Activated T-cell treated with anti-CD3 and anti-CD28 coated beads, Interleukin-2, amount 50 U/mL, for 4 hours (primary cell): ENCODE measurements around the gene APOC1. TPM values are rescaled to one million over a fixed set of nuclear protein-coding genes. Genes with fewer than 3 reads are reported as not detected.

Experiments
- ATAC-seq, 2 donors: fragments of 200-7000 bp; cut with Tn5 transposase; one replicate each; pipeline ENCODE4 v1.10.0; 2021
- DNase-seq: peaks from one replicate; pipeline ENCODE4 v3.0.0-alpha.2; 2020
- H3K27me3 Mint-ChIP-seq: one replicate; pipeline ENCODE4 v1.8.0; 2021; ENCODE audit warnings: low read depth, mixed read lengths
- H3K36me3 Mint-ChIP-seq: one replicate; pipeline ENCODE4 v1.8.0; 2022; ENCODE audit warnings: mixed read lengths; ENCODE audit not compliant: insufficient read depth
- H3K4me1 Mint-ChIP-seq: one replicate; pipeline ENCODE4 v1.8.0; 2021; ENCODE audit warnings: low read depth, mixed read lengths
- H3K4me3 Mint-ChIP-seq: one replicate; pipeline ENCODE4 v1.8.0; 2021; ENCODE audit warnings: mild to moderate bottlenecking, moderate library complexity, mixed read lengths
- H3K9me3 Mint-ChIP-seq: one replicate; pipeline ENCODE4 v1.8.0; 2021; ENCODE audit warnings: mixed read lengths
- total RNA-seq, 3 donors: library from RNA; stranded (reverse); gene quantifications; one replicate each; pipeline ENCODE4 v1.2.1, GENCODE V29; 2021

Gene APOC1
- total RNA-seq, 3 donors from 2014 or later, result 1.3 to 4.8 (median 4.2) TPM

DNA sequence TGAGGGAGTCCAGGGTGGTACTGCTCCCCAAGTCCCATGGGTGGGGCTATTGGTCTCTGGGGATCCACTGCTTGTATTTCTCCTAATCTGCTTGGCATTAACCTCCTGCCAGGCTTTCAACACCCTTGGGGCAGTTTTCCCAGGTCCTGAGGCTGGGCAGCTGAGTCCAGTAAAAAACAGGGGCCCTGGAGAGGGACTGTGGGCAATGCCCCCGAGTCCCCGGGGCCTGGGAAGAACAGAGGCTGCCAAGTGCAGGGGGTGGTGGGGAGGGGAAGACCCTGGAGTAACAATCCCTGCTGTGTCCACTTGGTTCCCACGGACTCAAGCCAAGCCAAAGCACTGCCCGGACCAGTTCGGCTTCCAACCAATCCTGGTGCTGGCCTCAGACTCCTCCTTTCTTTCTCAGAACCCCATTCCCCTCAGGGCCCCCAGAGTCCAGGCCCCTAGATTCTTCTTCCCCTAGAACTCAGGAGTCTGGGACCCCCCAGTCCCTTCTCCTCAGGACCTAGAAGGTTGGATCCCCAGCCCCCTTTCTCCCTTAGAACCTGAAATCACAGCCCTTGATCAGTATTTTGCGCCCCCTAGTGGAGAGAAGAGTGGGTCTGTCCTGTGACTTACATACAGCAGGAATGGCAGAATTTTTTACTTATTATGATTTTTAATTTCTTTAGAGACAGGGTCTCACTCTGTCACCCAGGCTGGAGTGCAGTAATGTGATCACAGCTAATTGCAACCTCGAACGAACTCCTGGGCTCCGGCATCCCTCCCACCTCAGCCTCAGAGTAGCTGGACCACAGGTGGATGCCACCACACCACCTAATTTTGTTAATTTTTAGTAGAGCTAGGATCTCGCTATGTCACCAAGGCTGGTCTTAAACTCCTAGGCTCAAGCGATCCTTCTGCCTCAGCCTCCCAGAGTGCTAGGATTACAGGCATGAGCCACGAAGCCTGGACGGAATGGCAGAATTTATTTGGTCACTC is 37.1 kb downstream of the APOC1 start:
- Mint-ChIP-seq H3K36me3 (peaks cover 3% of the 10 kb centered on the region), H3K27me3 (no peaks in the 10 kb centered on the region), H3K4me3 (no peak overlapping the region), H3K9me3 (no peaks in the 10 kb centered on the region), H3K4me1 (peaks cover 17% of the 10 kb centered on the region)
- DNase-seq (peak; percentile 52), ATAC-seq (no peak)

DNA sequence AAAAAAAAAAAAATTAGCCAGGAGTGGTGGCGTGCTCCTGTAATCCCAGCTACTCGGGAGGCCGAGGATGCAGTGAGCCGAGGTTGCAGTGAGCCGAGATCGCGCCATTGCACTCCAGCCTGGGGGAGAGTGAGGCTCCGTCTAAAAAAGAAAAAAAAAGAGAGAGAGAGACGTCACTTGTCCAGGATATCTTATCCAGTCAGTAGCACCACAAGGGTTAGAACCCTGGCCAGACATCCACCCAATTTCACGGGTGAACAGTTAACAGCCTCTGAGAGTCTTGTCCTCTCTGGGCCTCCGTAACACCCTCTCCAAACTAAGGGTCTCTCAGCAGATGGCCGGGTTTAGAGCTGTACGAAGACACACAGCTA is 39.9 kb downstream of the APOC1 start:
- Mint-ChIP-seq H3K4me1 (peaks cover 40% of the 10 kb centered on the region), H3K27me3 (no peaks in the 10 kb centered on the region), H3K9me3 (no peaks in the 10 kb centered on the region), H3K4me3 (peak overlapping the region; percentile 97), H3K36me3 (peaks cover 3% of the 10 kb centered on the region)
- DNase-seq (no peak), ATAC-seq (no peak)

DNA sequence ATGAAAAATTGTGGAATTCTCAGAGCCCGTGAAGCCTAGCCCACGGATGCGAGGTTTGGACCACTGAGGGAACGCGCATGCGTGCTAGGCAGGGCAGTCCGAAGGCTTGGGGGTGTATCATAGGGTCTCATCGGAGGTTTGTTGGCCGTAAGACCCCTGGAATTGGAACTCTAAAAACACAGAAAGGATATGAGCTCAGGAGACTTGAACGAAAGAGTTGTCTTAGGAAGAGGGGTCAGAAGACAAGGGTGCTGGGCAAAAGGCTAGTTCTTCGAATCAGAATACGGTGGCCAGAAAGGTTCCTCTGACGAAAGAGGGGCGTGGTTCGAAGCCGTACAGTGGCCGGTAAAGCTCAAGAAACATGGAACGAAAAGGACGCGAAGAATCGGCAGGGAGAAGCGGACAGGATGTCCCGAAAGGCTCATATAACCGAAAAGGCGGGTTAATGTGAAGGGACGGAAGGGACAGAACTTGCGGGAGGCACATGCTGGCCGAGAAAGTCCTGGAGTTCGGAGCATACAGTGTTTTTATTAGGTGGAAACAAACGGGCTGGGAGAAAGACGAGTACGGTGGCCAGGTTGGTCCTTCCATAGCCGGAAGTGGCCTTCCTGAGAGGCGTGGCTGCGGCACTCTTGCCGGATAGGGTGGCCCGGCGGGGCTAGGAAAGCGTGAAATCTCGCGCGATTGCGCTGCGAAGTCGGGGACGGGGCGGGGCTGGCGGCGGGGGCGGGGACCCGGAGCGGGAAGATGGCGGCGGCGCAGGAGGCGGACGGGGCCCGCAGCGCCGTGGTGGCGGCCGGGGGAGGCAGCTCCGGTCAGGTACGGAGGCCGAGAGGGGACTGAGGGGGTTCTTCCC is 40.5 kb downstream of the APOC1 start, which contains the start of gene CLPTM1:
Gene CLPTM1 (plus strand): TSS at position 732 of the 856 bp plus-strand sequence. CDS start 16 bp downstream, at position 748.
- peaks cover 5% of the 10 kb centered on the region for H3K36me3 Mint-ChIP-seq
- H3K27me3 Mint-ChIP-seq, result no peaks in the 10 kb centered on the region
- H3K4me1 Mint-ChIP-seq, result peaks cover 46% of the 10 kb centered on the region
- peak within 1 kb of the TSS; percentile 97 for H3K4me3 Mint-ChIP-seq
- peak; percentile 93 to 94 for ATAC-seq
- H3K9me3 Mint-ChIP-seq, result no peaks in the 10 kb centered on the region
- peak; percentile 96 for DNase-seq

DNA sequence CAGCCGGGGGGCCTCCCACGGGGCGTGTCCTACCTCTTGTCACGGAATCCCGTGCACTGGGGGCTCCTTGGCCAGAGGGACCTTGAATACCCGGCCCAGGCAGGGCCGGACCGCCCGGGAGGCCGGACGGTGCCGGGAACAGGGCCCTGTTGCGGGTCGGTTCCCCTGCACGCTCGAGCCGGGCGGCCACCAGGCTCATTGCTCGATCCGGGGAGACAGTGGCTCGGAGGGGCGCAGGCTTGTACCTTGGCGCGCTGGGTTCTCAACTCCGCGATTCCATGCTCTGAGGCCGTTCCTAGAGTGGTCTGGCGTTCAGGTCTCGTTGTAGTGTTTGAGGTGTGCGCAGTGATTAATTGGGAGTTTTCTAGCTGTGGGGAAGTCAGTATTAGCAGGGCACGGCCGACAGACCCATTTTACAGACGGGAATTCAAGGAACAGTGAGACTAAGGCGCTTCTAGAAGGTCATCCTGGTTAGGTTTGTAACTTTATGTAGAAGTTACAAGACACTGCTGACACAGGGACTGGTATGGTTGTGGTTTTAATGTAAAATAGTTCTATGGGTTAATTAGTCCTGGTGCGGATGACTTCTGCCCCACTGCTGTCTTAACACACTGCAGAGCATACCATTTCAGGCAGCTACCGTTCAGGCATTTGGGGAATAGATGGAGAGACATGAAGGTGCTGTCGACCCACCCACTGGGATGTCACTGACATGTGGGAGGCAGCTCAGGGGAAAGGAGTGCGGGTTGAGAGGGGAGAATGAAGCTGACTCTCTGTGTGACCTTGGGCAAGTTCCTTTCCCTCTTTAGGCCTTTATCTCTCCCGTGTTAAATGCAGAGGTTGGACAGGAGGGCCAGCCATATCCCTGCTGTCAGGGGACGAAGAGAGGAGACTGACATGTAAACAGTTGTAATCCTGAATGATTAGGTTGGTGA is 41.4 kb downstream of the APOC1 start:
- peak overlapping the region; percentile 97 for H3K4me3 Mint-ChIP-seq
- H3K27me3 Mint-ChIP-seq, result no peaks in the 10 kb centered on the region
- no peaks in the 10 kb centered on the region for H3K9me3 Mint-ChIP-seq
- peaks cover 6% of the 10 kb centered on the region for H3K36me3 Mint-ChIP-seq
- peaks cover 54% of the 10 kb centered on the region for H3K4me1 Mint-ChIP-seq
- ATAC-seq (peak; percentile 25 to 39), DNase-seq (no peak)

DNA sequence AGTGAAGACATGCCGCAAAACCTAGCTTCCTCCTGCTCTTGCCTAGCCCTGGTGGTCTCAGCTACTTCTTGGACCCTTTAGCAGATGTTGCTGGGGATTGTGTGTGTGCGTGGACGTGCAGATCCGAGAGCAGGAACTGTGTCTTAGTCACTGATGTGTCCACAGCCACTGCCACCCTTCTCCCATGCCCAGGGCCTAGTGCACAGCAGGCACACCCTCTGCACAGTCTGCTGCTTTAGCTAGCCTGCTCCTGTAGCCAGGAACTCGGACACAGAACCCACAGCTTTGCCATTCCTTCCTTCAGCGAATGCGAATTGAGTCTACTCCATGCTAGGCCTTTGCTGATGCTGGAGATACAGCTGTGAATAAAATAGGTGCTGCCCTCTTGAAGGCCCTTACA is 43.1 kb downstream of the APOC1 start:
- Mint-ChIP-seq H3K9me3 (no peaks in the 10 kb centered on the region), H3K4me1 (peaks cover 57% of the 10 kb centered on the region), H3K27me3 (no peaks in the 10 kb centered on the region), H3K4me3 (peak overlapping the region; percentile 97), H3K36me3 (peaks cover 13% of the 10 kb centered on the region)
- DNase-seq (no peak), ATAC-seq (no peak)

DNA sequence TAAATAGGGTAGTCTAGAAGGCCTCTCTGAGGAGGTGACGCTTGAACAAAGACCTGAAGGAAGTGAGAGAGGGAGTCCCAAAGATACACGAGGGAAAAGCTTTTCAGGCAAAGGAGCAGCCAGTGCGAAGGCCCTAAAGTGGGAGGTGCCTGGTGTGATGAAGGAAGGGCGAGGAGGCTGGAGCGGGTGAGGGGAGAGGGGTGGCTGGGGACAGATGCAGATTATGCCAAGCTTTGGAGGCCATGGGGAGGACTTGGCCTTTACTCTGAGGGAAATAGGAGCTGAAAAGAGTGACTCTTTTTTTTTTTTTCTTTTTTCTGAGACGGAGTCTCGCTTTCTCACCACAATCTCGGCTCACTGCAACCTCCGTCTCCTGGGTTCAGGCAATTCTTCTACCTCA is 43.7 kb downstream of the APOC1 start:
- H3K4me3 Mint-ChIP-seq, result no peak overlapping the region
- peaks cover 13% of the 10 kb centered on the region for H3K36me3 Mint-ChIP-seq
- ATAC-seq, result no peak
- H3K9me3 Mint-ChIP-seq, result no peaks in the 10 kb centered on the region
- no peak for DNase-seq
- no peaks in the 10 kb centered on the region for H3K27me3 Mint-ChIP-seq
- peaks cover 57% of the 10 kb centered on the region for H3K4me1 Mint-ChIP-seq

DNA sequence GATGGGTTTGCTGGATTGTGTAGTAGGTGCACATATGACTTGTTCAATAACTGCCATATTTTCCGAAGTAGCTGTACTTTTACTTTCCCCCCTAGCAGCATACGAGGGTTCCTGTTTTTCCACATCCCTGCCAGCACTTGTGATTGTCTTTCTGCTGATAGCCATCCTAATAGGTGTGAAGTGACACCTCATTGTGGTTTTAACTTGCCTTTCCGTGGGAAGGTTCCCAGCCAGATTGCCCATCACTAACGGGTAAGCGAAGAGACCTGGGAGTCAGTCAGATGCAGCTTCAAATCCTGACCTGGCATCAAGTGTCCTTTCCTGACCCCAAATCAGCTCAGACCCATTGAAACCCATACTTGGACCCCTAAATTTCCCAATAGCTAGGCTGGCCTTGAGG is 45.3 kb downstream of the APOC1 start:
- Mint-ChIP-seq H3K27me3 (no peaks in the 10 kb centered on the region), H3K4me3 (no peak overlapping the region), H3K36me3 (peaks cover 16% of the 10 kb centered on the region), H3K9me3 (no peaks in the 10 kb centered on the region), H3K4me1 (peaks cover 51% of the 10 kb centered on the region)
- ATAC-seq (no peak), DNase-seq (no peak)

DNA sequence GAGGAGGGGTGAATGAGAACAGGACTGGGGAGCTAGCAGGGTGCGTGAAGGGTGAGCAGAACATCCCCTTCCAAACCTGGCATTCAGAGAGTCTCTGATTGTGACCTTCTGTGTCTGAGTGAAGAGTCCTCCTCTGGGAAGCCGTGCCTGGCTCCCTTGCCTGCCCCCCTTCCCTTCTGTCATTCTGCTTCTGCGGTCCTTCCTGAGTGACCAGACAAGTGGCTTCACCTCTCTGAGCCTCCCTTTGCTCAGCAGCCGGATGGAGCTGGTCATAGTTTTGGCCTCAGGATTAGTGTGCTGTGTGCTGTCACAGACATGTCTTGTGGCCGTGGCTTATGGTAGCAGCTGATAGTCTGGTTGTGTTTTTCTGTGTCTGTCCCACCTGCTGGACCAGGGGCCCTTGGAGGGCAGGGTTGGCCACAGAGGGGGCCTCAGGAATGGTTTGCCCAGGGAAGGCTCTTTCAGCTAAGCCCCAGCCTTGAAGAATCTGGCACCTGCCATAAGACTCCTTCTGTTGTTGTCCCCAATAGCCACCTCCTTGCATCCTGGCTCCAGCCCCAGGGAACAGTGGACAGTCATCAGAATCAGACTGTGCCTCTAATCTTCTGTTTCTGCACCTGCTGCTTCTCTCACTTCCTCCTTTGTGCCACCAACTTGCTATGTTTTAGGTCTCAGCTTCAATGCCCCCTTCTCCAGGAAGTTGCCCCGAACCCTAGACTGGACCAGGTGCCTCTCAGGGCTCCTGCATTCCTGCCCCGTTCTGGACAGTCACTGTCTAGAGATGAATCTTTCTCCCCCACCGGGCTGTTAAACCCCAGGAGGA is 46.7 kb downstream of the APOC1 start:
- Mint-ChIP-seq H3K4me3 (no peak overlapping the region), H3K4me1 (peaks cover 45% of the 10 kb centered on the region), H3K9me3 (no peaks in the 10 kb centered on the region), H3K27me3 (no peaks in the 10 kb centered on the region), H3K36me3 (peaks cover 14% of the 10 kb centered on the region)
- no peak for ATAC-seq
- DNase-seq, result no peak

DNA sequence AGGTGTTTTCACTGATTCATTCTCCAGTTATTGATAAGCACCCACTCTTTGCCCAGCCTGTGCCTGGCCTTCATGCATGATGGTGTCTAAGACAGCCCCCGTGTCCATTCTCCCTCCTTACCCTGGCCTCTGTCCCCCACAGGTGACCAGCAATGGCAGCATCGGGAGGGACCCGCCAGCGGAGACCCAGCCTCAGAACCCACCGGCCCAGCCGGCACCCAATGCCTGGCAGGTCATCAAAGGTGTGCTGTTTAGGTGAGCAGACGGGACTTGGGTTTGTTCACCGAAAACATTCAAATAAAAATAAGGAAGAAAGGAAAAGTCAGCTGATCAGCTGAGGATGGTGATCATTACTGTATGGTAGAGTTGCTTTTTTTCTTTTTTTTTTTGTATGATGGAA is 47.4 kb downstream of the APOC1 start:
- Mint-ChIP-seq H3K27me3 (no peaks in the 10 kb centered on the region), H3K4me1 (peaks cover 38% of the 10 kb centered on the region), H3K4me3 (no peak overlapping the region), H3K9me3 (no peaks in the 10 kb centered on the region), H3K36me3 (peaks cover 14% of the 10 kb centered on the region)
- DNase-seq (no peak), ATAC-seq (no peak)

DNA sequence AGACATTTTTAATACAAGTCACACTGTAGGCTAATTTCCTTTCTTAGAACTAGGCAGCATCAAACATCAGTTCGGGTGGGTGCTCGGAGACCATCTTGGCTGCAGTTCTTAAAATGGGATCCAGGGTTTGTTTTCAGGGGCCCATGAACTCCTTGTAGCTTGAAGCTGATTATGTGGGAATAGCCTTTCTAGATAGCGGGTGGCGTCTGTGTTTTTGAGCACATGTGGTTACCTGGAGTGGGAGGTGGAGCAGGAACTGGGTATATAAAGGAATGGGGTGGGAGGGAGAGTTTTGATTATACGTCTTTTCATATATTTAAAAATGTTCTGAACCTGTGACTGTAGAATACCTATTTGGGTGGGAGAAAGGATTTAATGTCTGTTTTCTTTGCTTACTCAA is 53.7 kb downstream of the APOC1 start:
- Mint-ChIP-seq H3K4me1 (no peaks in the 10 kb centered on the region), H3K9me3 (no peaks in the 10 kb centered on the region), H3K36me3 (peaks cover 14% of the 10 kb centered on the region), H3K4me3 (no peak overlapping the region), H3K27me3 (no peaks in the 10 kb centered on the region)
- no peak for DNase-seq
- ATAC-seq, result no peak

DNA sequence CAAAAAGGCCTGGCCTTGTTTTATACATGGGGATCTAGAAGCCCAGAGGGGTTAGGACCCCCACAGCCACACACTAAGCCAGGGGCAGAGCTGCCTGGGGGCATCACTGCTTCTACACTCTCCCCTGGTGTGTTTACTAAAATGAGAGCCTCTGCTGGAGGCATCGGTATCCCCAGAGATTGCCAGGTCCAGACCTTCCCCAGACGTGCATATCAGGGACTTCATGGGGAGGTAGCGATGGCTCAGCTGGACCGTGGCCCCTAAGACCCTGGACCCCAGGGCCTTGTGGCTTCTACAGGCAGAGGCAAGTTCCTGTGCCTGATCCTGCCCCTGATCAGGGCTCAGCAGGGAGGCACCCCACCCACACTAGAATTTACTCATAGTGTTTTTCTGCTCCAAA is 54.3 kb downstream of the APOC1 start:
- Mint-ChIP-seq H3K36me3 (peaks cover 14% of the 10 kb centered on the region), H3K4me3 (no peak overlapping the region), H3K27me3 (no peaks in the 10 kb centered on the region), H3K4me1 (no peaks in the 10 kb centered on the region), H3K9me3 (no peaks in the 10 kb centered on the region)
- ATAC-seq (no peak), DNase-seq (no peak)
